H9 (cell line): ENCODE results near the gene LRP1B. TPM values are rescaled to one million over a fixed set of nuclear protein-coding genes. Genes with fewer than 3 reads are reported as not detected.

Experiments
- DNase-seq: peaks from one replicate; pipeline ENCODE4 v3.0.0-alpha.2; 2017
- H2AFZ ChIP-seq: one replicate; pipeline ENCODE4 v1.6.1; 2013; ENCODE audit warnings: mild to moderate bottlenecking, low read length, control low read depth, moderate library complexity
- H2AK5ac ChIP-seq: 2 replicates; pipeline ENCODE4 v1.6.1; 2013; ENCODE audit warnings: low read length, control low read depth, mixed read lengths; ENCODE audit not compliant: insufficient read length
- H2BK120ac ChIP-seq: one replicate; pipeline ENCODE4 v1.6.1; 2013; ENCODE audit warnings: low read depth, mild to moderate bottlenecking, low read length, control low read depth, inconsistent platforms; ENCODE audit not compliant: poor library complexity, severe bottlenecking
- H2BK12ac ChIP-seq: 2 replicates; pipeline ENCODE4 v1.6.1; 2013; ENCODE audit warnings: low read length, control low read depth, mixed read lengths, low read depth; ENCODE audit not compliant: insufficient read length
- H2BK15ac ChIP-seq: 2 replicates; pipeline ENCODE4 v1.6.1; 2013; ENCODE audit warnings: low read depth, low read length, control low read depth
- H2BK20ac ChIP-seq: one replicate; pipeline ENCODE4 v1.6.1; 2013; ENCODE audit warnings: low read depth, mild to moderate bottlenecking, low read length, control low read depth, inconsistent platforms; ENCODE audit not compliant: poor library complexity, severe bottlenecking
- H2BK5ac ChIP-seq: 2 replicates; pipeline ENCODE4 v1.6.1; 2013; ENCODE audit warnings: low read length, control low read depth, mixed read lengths; ENCODE audit not compliant: insufficient read length
- H3K14ac ChIP-seq: 2 replicates; pipeline ENCODE4 v1.6.1; 2013; ENCODE audit warnings: low read length, control low read depth; ENCODE audit not compliant: insufficient read depth
- H3K18ac ChIP-seq: 2 replicates; pipeline ENCODE4 v1.6.1; 2013; ENCODE audit warnings: low read depth, mild to moderate bottlenecking, mixed read lengths, low read length, control low read depth; ENCODE audit not compliant: insufficient read length
- H3K23ac ChIP-seq: 2 replicates; pipeline ENCODE4 v1.6.1; 2013; ENCODE audit warnings: low read length, control low read depth, mixed read lengths, low read depth; ENCODE audit not compliant: insufficient read length
- H3K23me2 ChIP-seq: 2 replicates; pipeline ENCODE4 v1.6.1; 2013; ENCODE audit warnings: low read depth, mild to moderate bottlenecking, mixed read lengths, low read length, control low read depth; ENCODE audit not compliant: insufficient read length, poor library complexity, severe bottlenecking
- H3K27ac ChIP-seq: 2 replicates; pipeline ENCODE4 v1.5.1; 2013; ENCODE audit warnings: low read length, control low read depth, mixed read lengths, low read depth; ENCODE audit not compliant: insufficient read length
- H3K27me3 ChIP-seq: 2 replicates; pipeline ENCODE4 v1.6.1; 2013; ENCODE audit warnings: low read length, control low read depth, inconsistent platforms; ENCODE audit not compliant: insufficient read depth
- H3K4ac ChIP-seq: 2 replicates; pipeline ENCODE4 v1.6.1; 2013; ENCODE audit warnings: low read depth, mild to moderate bottlenecking, control low read depth, inconsistent platforms, low read length, moderate library complexity
- H3K4me1 ChIP-seq: 2 replicates; pipeline ENCODE4 v1.6.1; 2013; ENCODE audit warnings: low read length, control low read depth, inconsistent platforms; ENCODE audit not compliant: insufficient read depth
- H3K4me2 ChIP-seq: 2 replicates; pipeline ENCODE4 v1.6.1; 2013; ENCODE audit warnings: low read length, control low read depth, mixed read lengths; ENCODE audit not compliant: insufficient read length, insufficient read depth
- H3K56ac ChIP-seq: 2 replicates; pipeline ENCODE4 v1.6.1; 2013; ENCODE audit warnings: low read depth, mild to moderate bottlenecking, mixed read lengths, low read length, control low read depth; ENCODE audit not compliant: insufficient read length
- H3K79me1 ChIP-seq: 2 replicates; pipeline ENCODE4 v1.6.1; 2013; ENCODE audit warnings: low read depth, mild to moderate bottlenecking, moderate library complexity, low read length, control low read depth, inconsistent platforms; ENCODE audit not compliant: insufficient read depth, poor library complexity, severe bottlenecking
- H3K79me2 ChIP-seq: 2 replicates; pipeline ENCODE4 v1.6.1; 2013; ENCODE audit warnings: low read length, control low read depth, inconsistent platforms; ENCODE audit not compliant: insufficient read depth
- H3K9ac ChIP-seq: 2 replicates; pipeline ENCODE4 v1.6.1; 2013; ENCODE audit warnings: low read length, control low read depth, mixed read lengths; ENCODE audit not compliant: insufficient read length; ENCODE audit errors: extremely low read depth
- H3K9me3 ChIP-seq: one replicate; pipeline ENCODE4 v1.6.1; 2013; ENCODE audit warnings: low read depth, low read length, inconsistent platforms; ENCODE audit not compliant: control insufficient read depth
- H3T11ph ChIP-seq: one replicate; pipeline ENCODE4 v1.6.1; 2013; ENCODE audit warnings: mild to moderate bottlenecking, low read length, control low read depth, inconsistent platforms
- H4K20me1 ChIP-seq: one replicate; pipeline ENCODE4 v1.6.1; 2013; ENCODE audit not compliant: control insufficient read depth, insufficient read length, insufficient read depth
- H4K5ac ChIP-seq: 2 replicates; pipeline ENCODE4 v1.6.1; 2013; ENCODE audit warnings: low read depth, mild to moderate bottlenecking, mixed read lengths, low read length, control low read depth; ENCODE audit not compliant: insufficient read length
- H4K8ac ChIP-seq: replicated peaks from 2 replicates; pipeline ENCODE4 v1.6.1; 2013; ENCODE audit warnings: low read length, control low read depth, mixed read lengths, low read depth; ENCODE audit not compliant: insufficient read length
- H4K91ac ChIP-seq: 2 replicates; pipeline ENCODE4 v1.6.1; 2013; ENCODE audit warnings: low read depth, mild to moderate bottlenecking, moderate library complexity, mixed read lengths, low read length, control low read depth; ENCODE audit not compliant: insufficient read length
- H3K27ac Mint-ChIP-seq, 3 experiments: 2 replicates in 2 of 3; 3 replicates in 1 of 3; pipeline ENCODE4 v1.8.0; 2020 to 2021; ENCODE audit warnings: mixed read lengths in 3 of 3, mild to moderate bottlenecking in 1 of 3, moderate library complexity in 1 of 3
- H3K27me3 Mint-ChIP-seq: 2 replicates; pipeline ENCODE4 v1.8.0; 2021; ENCODE audit warnings: low read depth, mild to moderate bottlenecking, moderate library complexity, mixed read lengths
- H3K36me3 Mint-ChIP-seq, 3 experiments: 2 replicates in 2 of 3; 3 replicates in 1 of 3; pipeline ENCODE4 v1.8.0; 2020 to 2021; ENCODE audit warnings: low read depth in 3 of 3, mixed read lengths in 3 of 3; ENCODE audit not compliant: insufficient read depth in 1 of 3
- H3K4me1 Mint-ChIP-seq, 2 experiments: 2 replicates each; pipeline ENCODE4 v1.8.0; 2020; ENCODE audit warnings: mixed read lengths in 2 of 2
- H3K4me3 Mint-ChIP-seq, 2 experiments: 2 replicates in 1 of 2; 3 replicates in 1 of 2; pipeline ENCODE4 v1.8.0; 2020 to 2021; ENCODE audit warnings: mild to moderate bottlenecking in 2 of 2, mixed read lengths in 2 of 2, moderate library complexity in 1 of 2
- H3K9me3 Mint-ChIP-seq, 2 experiments: 2 replicates in 1 of 2; 3 replicates in 1 of 2; pipeline ENCODE4 v1.8.0; 2020; ENCODE audit warnings: mild to moderate bottlenecking in 2 of 2, mixed read lengths in 2 of 2, moderate library complexity in 1 of 2
- WGBS: extraction: QIAGEN DNeasy Blood & Tissue Kit; methylation state at CpG from one replicate; pipeline ENCODE4 v1.1.7; 2013; ENCODE audit warnings: missing lambda C conversion rate, low lambda C conversion rate, mixed read lengths; ENCODE audit not compliant: insufficient read length; ENCODE audit errors: extremely low coverage; 5-methylcytosine and 5-hydroxymethylcytosine counted together
- total RNA-seq: library from RNA; stranded (reverse); gene quantifications from 2 replicates; pipeline ENCODE4 v1.2.1, GENCODE V29; 2021
- TF ChIP-seq, protein P1 (sequence below): fragments of 200-600 bp; sonication (generic); conservative IDR thresholded peaks from 3 replicates; pipeline ENCODE4 v1.8.0; 2021; ENCODE audit warnings: antibody characterized with exemption, mild to moderate bottlenecking

LRP1B gene
- total RNA-seq, 1 experiment from 2014 or later = not detected

DNA sequence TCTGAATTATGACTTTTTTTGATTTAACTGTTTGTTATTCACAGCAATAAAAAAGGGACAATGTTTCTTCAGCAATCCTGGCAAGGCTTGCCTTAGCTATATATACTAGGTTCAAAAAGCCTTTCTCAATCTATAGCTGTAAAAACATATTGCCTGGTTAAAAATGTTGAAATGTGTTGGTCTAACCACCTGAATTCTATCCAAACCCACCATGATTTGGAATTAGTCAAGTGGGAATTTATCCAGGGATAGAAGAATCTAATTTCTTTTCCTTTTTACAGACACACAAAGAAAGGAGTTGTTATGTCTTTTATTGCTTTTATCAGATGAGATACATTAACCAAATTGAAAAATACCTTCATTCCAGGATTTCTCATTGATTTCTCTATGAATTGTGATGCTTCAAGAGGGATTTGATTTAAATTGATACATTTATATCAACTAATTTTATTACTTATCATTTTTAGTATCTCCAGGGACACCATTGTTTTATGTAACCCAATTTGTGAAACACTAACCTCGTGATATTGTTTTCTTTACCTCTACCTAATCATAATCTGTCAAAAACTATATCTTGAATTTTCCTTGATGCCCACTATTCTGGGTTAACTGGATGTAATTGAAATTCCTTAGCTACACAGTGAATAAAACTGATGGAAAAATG lies 88.1 kb downstream of the LRP1B start:
- Histone ChIP-seq H3K9me3 (no peaks in the 10 kb centered on the region), H3K14ac (no peak overlapping the region), H3K18ac (no peak overlapping the region), H3K23ac (no peak overlapping the region), H3K27me3 (no peaks in the 10 kb centered on the region), H2BK5ac (no peak overlapping the region), H3K4me1 (no peaks in the 10 kb centered on the region; the same call in 1 of the 2 replicates), H3T11ph (no peak overlapping the region), H3K4me2 (no peak overlapping the region), H2BK12ac (no peak overlapping the region), H2BK120ac (no peak overlapping the region), H4K91ac (no peak overlapping the region), H3K56ac (no peak overlapping the region), H3K4ac (no peak overlapping the region), H4K8ac (no peak overlapping the region), H2BK15ac (no peak overlapping the region), H3K9ac (no peak overlapping the region), H4K5ac (no peak overlapping the region), H3K79me1 (no peaks in the 10 kb centered on the region), H2AFZ (no peak overlapping the region), H2BK20ac (no peak overlapping the region), H3K79me2 (no peaks in the 10 kb centered on the region), H3K27ac (no peak overlapping the region), H3K23me2 (no peaks in the 10 kb centered on the region), H4K20me1 (no peaks in the 10 kb centered on the region), H2AK5ac (no peak overlapping the region)
- no CpG with 5 or more reads among the region's 1 CpG for WGBS
- no peaks in the 10 kb centered on the region for H3K36me3 Mint-ChIP-seq
- no peak overlapping the region for H3K4me3 Mint-ChIP-seq
- TF ChIP-seq, protein P1, sequence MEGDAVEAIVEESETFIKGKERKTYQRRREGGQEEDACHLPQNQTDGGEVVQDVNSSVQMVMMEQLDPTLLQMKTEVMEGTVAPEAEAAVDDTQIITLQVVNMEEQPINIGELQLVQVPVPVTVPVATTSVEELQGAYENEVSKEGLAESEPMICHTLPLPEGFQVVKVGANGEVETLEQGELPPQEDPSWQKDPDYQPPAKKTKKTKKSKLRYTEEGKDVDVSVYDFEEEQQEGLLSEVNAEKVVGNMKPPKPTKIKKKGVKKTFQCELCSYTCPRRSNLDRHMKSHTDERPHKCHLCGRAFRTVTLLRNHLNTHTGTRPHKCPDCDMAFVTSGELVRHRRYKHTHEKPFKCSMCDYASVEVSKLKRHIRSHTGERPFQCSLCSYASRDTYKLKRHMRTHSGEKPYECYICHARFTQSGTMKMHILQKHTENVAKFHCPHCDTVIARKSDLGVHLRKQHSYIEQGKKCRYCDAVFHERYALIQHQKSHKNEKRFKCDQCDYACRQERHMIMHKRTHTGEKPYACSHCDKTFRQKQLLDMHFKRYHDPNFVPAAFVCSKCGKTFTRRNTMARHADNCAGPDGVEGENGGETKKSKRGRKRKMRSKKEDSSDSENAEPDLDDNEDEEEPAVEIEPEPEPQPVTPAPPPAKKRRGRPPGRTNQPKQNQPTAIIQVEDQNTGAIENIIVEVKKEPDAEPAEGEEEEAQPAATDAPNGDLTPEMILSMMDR = no peak
- H3K27me3 Mint-ChIP-seq = no peaks in the 10 kb centered on the region
- H3K4me1 Mint-ChIP-seq = peaks cover 9% of the 10 kb centered on the region in 2 experiments
- no peak overlapping the region for H3K27ac Mint-ChIP-seq
- DNase-seq = no peak
- H3K9me3 Mint-ChIP-seq = no peaks in the 10 kb centered on the region
